Astrocyte (in vitro differentiated cells and primary cell): ENCODE data around the gene CGN. TPM values are rescaled to one million over a fixed set of nuclear protein-coding genes. Genes with fewer than 3 reads are reported as not detected.

Source experiments
- DNase-seq: peaks from one replicate; pipeline ENCODE4 v3.0.0-alpha.2; 2010; ENCODE audit warnings: low read depth
- FAIRE-seq: peaks from 2 replicates; lab custom pipeline; 2011; peaks lifted over from hg19 to GRCh38; lab: Jason Lieb, UNC
- H2AFZ ChIP-seq: 2 replicates; pipeline ENCODE4 v1.6.0; 2012; ENCODE audit warnings: low read depth, low read length, inconsistent platforms
- H3K27ac ChIP-seq: 2 replicates; pipeline ENCODE4 v1.5.1; 2011; ENCODE audit warnings: low read depth, low read length, inconsistent platforms
- H3K27me3 ChIP-seq: 2 replicates; pipeline ENCODE4 v1.6.0; 2011; ENCODE audit warnings: low read length, inconsistent platforms; ENCODE audit not compliant: insufficient read depth
- H3K36me3 ChIP-seq: 2 replicates; pipeline ENCODE4 v1.5.1; 2011; ENCODE audit warnings: low read length, inconsistent platforms; ENCODE audit not compliant: insufficient read depth
- H3K4me1 ChIP-seq: 2 replicates; pipeline ENCODE4 v1.5.1; 2011; ENCODE audit warnings: low read length, inconsistent platforms; ENCODE audit not compliant: insufficient read depth
- H3K4me2 ChIP-seq: 2 replicates; pipeline ENCODE4 v1.6.0; 2012; ENCODE audit warnings: low read length, inconsistent platforms
- H3K4me3 ChIP-seq: 2 replicates; pipeline ENCODE4 v1.5.1; 2011; ENCODE audit warnings: low read depth, mild to moderate bottlenecking, low read length, inconsistent platforms; ENCODE audit not compliant: insufficient read depth
- H3K79me2 ChIP-seq: 2 replicates; pipeline ENCODE4 v1.6.0; 2012; ENCODE audit warnings: mild to moderate bottlenecking, low read length, inconsistent platforms; ENCODE audit not compliant: insufficient read depth
- H3K9ac ChIP-seq: 2 replicates; pipeline ENCODE4 v1.6.0; 2012; ENCODE audit warnings: mild to moderate bottlenecking, low read length, inconsistent platforms
- H3K9me3 ChIP-seq: 2 replicates; pipeline ENCODE4 v1.5.1; 2012; ENCODE audit warnings: low read depth, mild to moderate bottlenecking, low read length, inconsistent platforms; ENCODE audit not compliant: insufficient read depth
- H4K20me1 ChIP-seq: 2 replicates; pipeline ENCODE4 v1.6.0; 2012; ENCODE audit warnings: low read length, inconsistent platforms; ENCODE audit not compliant: insufficient read depth
- H3K27ac Mint-ChIP-seq: one replicate; pipeline ENCODE4 v1.8.0; 2021; ENCODE audit warnings: mild to moderate bottlenecking, mixed read lengths; ENCODE audit not compliant: unreplicated experiment
- H3K27me3 Mint-ChIP-seq: one replicate; pipeline ENCODE4 v1.8.0; 2021; ENCODE audit warnings: low read depth, mixed read lengths; ENCODE audit not compliant: unreplicated experiment
- H3K36me3 Mint-ChIP-seq: one replicate; pipeline ENCODE4 v1.8.0; 2021; ENCODE audit warnings: low read depth, mixed read lengths; ENCODE audit not compliant: unreplicated experiment
- H3K4me1 Mint-ChIP-seq: one replicate; pipeline ENCODE4 v1.8.0; 2021; ENCODE audit warnings: low read depth, mixed read lengths; ENCODE audit not compliant: unreplicated experiment
- H3K4me3 Mint-ChIP-seq: one replicate; pipeline ENCODE4 v1.8.0; 2021; ENCODE audit warnings: mild to moderate bottlenecking, moderate library complexity, mixed read lengths; ENCODE audit not compliant: unreplicated experiment
- H3K9me3 Mint-ChIP-seq: one replicate; pipeline ENCODE4 v1.8.0; 2021; ENCODE audit warnings: mild to moderate bottlenecking, mixed read lengths; ENCODE audit not compliant: unreplicated experiment
- CTCF ChIP-seq: IDR thresholded peaks from 2 replicates; pipeline ENCODE4 v1.5.1; 2011; ENCODE audit warnings: low read depth, mild to moderate bottlenecking, inconsistent platforms, low read length, moderate library complexity; ENCODE audit not compliant: insufficient read depth
- EZH2 ChIP-seq: IDR thresholded peaks from 2 replicates; pipeline ENCODE4 v1.6.1; 2012; ENCODE audit warnings: mild to moderate bottlenecking, low read length, inconsistent platforms; ENCODE audit not compliant: insufficient read depth
- total RNA-seq: library from RNA; stranded (reverse); gene quantifications from 2 replicates; pipeline ENCODE4 v1.2.1, GENCODE V29; 2021

The CGN gene
- total RNA-seq, 1 donor from 2014 or later: 8.9 TPM

GRCh38 chr1:151539321-151540020 lies 28.3 kb downstream of the CGN start:
- Histone ChIP-seq H3K9me3 (no peaks in the 10 kb centered on the region), H4K20me1 (peaks cover 35% of the 10 kb centered on the region), H3K4me2 (peak overlapping the region; percentile 93), H3K27ac (peak overlapping the region; percentile 83), H3K79me2 (peaks cover 31% of the 10 kb centered on the region), H3K4me3 (peak overlapping the region; percentile 80), H3K9ac (peak overlapping the region; percentile 92), H3K36me3 (no peaks in the 10 kb centered on the region), H3K4me1 (peaks cover 46% of the 10 kb centered on the region), H2AFZ (no peak overlapping the region), H3K27me3 (no peaks in the 10 kb centered on the region)
- no peaks in the 10 kb centered on the region for H3K27me3 Mint-ChIP-seq
- DNase-seq (peak; percentile 97), FAIRE-seq (no peak)
- no peaks in the 10 kb centered on the region for H3K9me3 Mint-ChIP-seq
- peaks cover 5% of the 10 kb centered on the region for H3K36me3 Mint-ChIP-seq
- peak overlapping the region; percentile 100 for H3K4me3 Mint-ChIP-seq
- H3K4me1 Mint-ChIP-seq: peaks cover 51% of the 10 kb centered on the region
- H3K27ac Mint-ChIP-seq: peak overlapping the region; percentile 99
- TF ChIP-seq EZH2 (no peak), CTCF (no peak)

DNA sequence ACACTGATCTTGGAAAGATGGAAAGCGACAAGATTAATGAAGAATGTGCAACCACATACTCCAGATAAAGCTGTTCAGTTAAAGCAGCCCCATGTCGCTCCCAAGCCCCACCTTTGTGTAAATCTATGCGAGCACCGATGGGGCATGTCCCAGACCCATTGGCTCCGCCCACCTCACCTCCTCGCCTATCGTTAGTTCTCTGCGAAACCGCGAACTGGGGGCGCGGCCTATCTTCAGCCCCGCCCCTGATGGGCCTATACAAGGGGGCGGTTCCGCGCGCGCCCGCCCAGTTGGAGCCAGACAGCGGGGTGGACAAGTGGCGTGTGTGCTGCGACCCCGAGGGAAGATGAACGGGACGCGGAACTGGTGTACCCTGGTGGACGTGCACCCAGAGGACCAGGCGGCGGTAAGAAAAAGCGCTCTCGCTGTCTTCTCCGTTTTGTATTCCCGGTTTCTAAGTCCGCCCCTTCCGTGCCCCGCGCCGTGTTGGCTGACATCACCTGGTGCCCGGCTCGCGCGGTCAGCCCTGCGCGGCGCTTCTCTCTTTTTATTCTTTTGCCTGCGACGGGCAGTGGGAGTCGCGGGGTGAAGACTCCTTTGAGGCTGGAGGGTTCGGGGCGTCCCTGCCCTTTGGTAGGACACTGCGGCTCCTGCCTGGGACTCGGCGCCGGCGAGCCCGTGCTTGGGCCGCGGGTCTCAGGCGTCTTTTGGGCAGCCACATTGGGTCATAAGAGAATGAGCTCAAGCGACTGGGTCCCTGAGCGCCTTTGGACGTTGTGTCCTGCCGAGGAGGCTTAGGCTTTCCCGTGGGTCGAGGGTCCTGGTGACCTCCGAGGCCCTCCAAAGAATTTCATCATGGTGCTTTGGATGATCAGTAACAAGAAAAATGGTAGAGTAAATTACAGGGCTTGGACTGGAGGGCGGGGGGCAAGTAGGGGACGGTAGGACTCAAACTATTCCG lies 29.1 kb downstream of the CGN start, which contains the start of gene TUFT1:
TSS of gene TUFT1 (plus strand) at position 289 of the 961 bp plus-strand sequence. CDS start at position 347, 58 bp downstream.
- no peak for FAIRE-seq
- H3K27ac ChIP-seq: peak within 1 kb of the TSS; percentile 83
- H3K4me1 Mint-ChIP-seq: peaks cover 48% of the 10 kb centered on the region

More for the DNA sequence above, 29.1 kb downstream of the CGN start, which contains the start of gene TUFT1:
- H3K9me3 Mint-ChIP-seq: no peaks in the 10 kb centered on the region
- H3K9me3 ChIP-seq: no peaks in the 10 kb centered on the region
- peaks cover 40% of the 10 kb centered on the region for H3K4me1 ChIP-seq
- H3K27ac Mint-ChIP-seq: peak within 1 kb of the TSS; percentile 99
- peak; percentile 88 for DNase-seq
- peaks cover 6% of the 10 kb centered on the region for H3K36me3 Mint-ChIP-seq
- peak within 1 kb of the TSS; percentile 92 for H3K9ac ChIP-seq
- peak within 1 kb of the TSS; percentile 93 for H3K4me2 ChIP-seq
- peak within 1 kb of the TSS; percentile 100 for H3K4me3 Mint-ChIP-seq
- no peaks in the 10 kb centered on the region for H3K36me3 ChIP-seq
- H3K79me2 ChIP-seq: peaks cover 37% of the 10 kb centered on the region
- H2AFZ ChIP-seq: peak within 1 kb of the TSS; percentile 67
- no peaks in the 10 kb centered on the region for H3K27me3 Mint-ChIP-seq
- TF ChIP-seq EZH2 (no peak), CTCF (no peak)
- H3K4me3 ChIP-seq: peak within 1 kb of the TSS; percentile 80
- H3K27me3 ChIP-seq: no peaks in the 10 kb centered on the region
- H4K20me1 ChIP-seq: peaks cover 35% of the 10 kb centered on the region
